SU-DHL-6 (cell line): ENCODE data around the gene NOS1.

Experiments used
- H2AFZ ChIP-seq: fragments of 200-600 bp; sonication (generic); 2 replicates; pipeline ENCODE4 v1.6.1; 2014; ENCODE audit warnings: low read depth, mild to moderate bottlenecking, moderate library complexity, mixed read lengths, antibody characterized with exemption, low read length; ENCODE audit not compliant: severe bottlenecking
- H3F3A ChIP-seq: fragments of 200-600 bp; shearing (Covaris generic); 2 replicates; pipeline ENCODE4 v1.6.0; 2016; ENCODE audit warnings: antibody characterized with exemption, mild to moderate bottlenecking; ENCODE audit not compliant: insufficient read depth
- H3K27ac ChIP-seq: fragments of 200-600 bp; sonication (generic); 2 replicates; pipeline ENCODE4 v1.5.1; 2016; ENCODE audit warnings: low read depth, mild to moderate bottlenecking, low read length, moderate library complexity, mixed read lengths
- H3K27me3 ChIP-seq: fragments of 200-600 bp; sonication (generic), shearing (Covaris generic); 2 replicates; pipeline ENCODE4 v1.6.0; 2014; ENCODE audit warnings: mild to moderate bottlenecking, low read length
- H3K36me3 ChIP-seq: fragments of 200-600 bp; sonication (generic); 2 replicates; pipeline ENCODE4 v1.6.1; 2014; ENCODE audit warnings: mild to moderate bottlenecking, low read length, mixed read lengths
- H3K4me2 ChIP-seq: fragments of 300-600, 200-600 bp; shearing (Covaris generic), sonication (generic); 2 replicates; pipeline ENCODE4 v1.6.0; 2014; ENCODE audit warnings: low read length, low read depth, mild to moderate bottlenecking; ENCODE audit not compliant: poor library complexity, severe bottlenecking
- H3K4me3 ChIP-seq: fragments of 200-600 bp; sonication (generic); 2 replicates; pipeline ENCODE4 v1.5.1; 2014; ENCODE audit warnings: antibody characterized with exemption, low read length, mild to moderate bottlenecking, mixed read lengths; ENCODE audit not compliant: insufficient read depth, poor library complexity, severe bottlenecking
- H3K79me2 ChIP-seq: fragments of 200-600 bp; sonication (generic); 2 replicates; pipeline ENCODE4 v1.6.1; 2014; ENCODE audit warnings: mild to moderate bottlenecking, low read length, moderate library complexity; ENCODE audit not compliant: insufficient read depth
- H3K9ac ChIP-seq: fragments of 200-600 bp; sonication (generic); 2 replicates; pipeline ENCODE4 v1.7.0; 2014; ENCODE audit warnings: mild to moderate bottlenecking, low read length
- H3K9me2 ChIP-seq: fragments of 200-600 bp; sonication (generic); replicated peaks from 2 replicates; pipeline ENCODE4 v1.6.1; 2014; ENCODE audit warnings: low read length; ENCODE audit not compliant: insufficient read depth
- H3K9me3 ChIP-seq: fragments of 200-600 bp; sonication (generic); 2 replicates; pipeline ENCODE4 v1.6.1; 2014; ENCODE audit warnings: low read length, mixed read lengths; ENCODE audit not compliant: insufficient read depth
- H4K20me1 ChIP-seq: fragments of 200-600 bp; sonication (generic); 2 replicates; pipeline ENCODE4 v1.6.1; 2014; ENCODE audit warnings: low read depth, mild to moderate bottlenecking, antibody characterized with exemption, low read length, moderate library complexity, mixed read lengths
- CTCF ChIP-seq: fragments of 200-600 bp; sonication (generic); IDR thresholded peaks from one replicate; pipeline ENCODE4 v1.5.1; 2017; ENCODE audit warnings: antibody characterized with exemption, mild to moderate bottlenecking, low read length, moderate library complexity; ENCODE audit not compliant: insufficient read depth, poor library complexity, severe bottlenecking
- EZH2phosphoT487 ChIP-seq: fragments of 200-600 bp; sonication (generic), shearing (Covaris generic); conservative IDR thresholded peaks from 2 replicates; pipeline ENCODE4 v1.6.1; 2018; ENCODE audit warnings: mild to moderate bottlenecking, antibody characterized with exemption, low read length, moderate library complexity, mixed read lengths

The NOS1 gene

GRCh38 chr12:117342682-117343081 is 18.7 kb downstream of the NOS1 start:
- no peak for TF ChIP-seq CTCF
- TF ChIP-seq EZH2phosphoT487, result no peak
- no peaks in the 10 kb centered on the region for H3K36me3 ChIP-seq
- no peak overlapping the region for H3K4me2 ChIP-seq
- H3K4me3 ChIP-seq, result no peak overlapping the region
- no peaks in the 10 kb centered on the region for H3K27me3 ChIP-seq
- H3K9me2 ChIP-seq, result no peaks in the 10 kb centered on the region
- H3K79me2 ChIP-seq, result no peaks in the 10 kb centered on the region
- H2AFZ ChIP-seq, result no peak overlapping the region
- no peaks in the 10 kb centered on the region for H3F3A ChIP-seq
- no peaks in the 10 kb centered on the region for H4K20me1 ChIP-seq
- H3K9ac ChIP-seq, result no peak overlapping the region
- no peaks in the 10 kb centered on the region for H3K9me3 ChIP-seq
- H3K27ac ChIP-seq, result no peak overlapping the region

GRCh38 chr12:117342247-117342646 is 19.2 kb downstream of the NOS1 start:
- Histone ChIP-seq H3K4me3 (no peak overlapping the region), H2AFZ (no peak overlapping the region), H3K27me3 (no peaks in the 10 kb centered on the region), H3F3A (no peaks in the 10 kb centered on the region), H3K36me3 (no peaks in the 10 kb centered on the region), H3K9me2 (no peaks in the 10 kb centered on the region), H3K79me2 (no peaks in the 10 kb centered on the region), H3K9ac (no peak overlapping the region), H3K27ac (no peak overlapping the region), H4K20me1 (no peaks in the 10 kb centered on the region), H3K4me2 (no peak overlapping the region), H3K9me3 (no peaks in the 10 kb centered on the region)
- TF ChIP-seq EZH2phosphoT487, result no peak
- no peak for TF ChIP-seq CTCF

- H3K4me3 ChIP-seq, result no peak overlapping the region
- H3F3A ChIP-seq, result no peaks in the 10 kb centered on the region
- no peak overlapping the region for H3K9ac ChIP-seq
- H3K79me2 ChIP-seq, result no peaks in the 10 kb centered on the region
- no peak overlapping the region for H2AFZ ChIP-seq
- no peaks in the 10 kb centered on the region for H4K20me1 ChIP-seq
- no peak overlapping the region for H3K4me2 ChIP-seq
- H3K36me3 ChIP-seq, result no peaks in the 10 kb centered on the region
- H3K27me3 ChIP-seq, result no peaks in the 10 kb centered on the region
- H3K9me3 ChIP-seq, result no peaks in the 10 kb centered on the region
- no peak overlapping the region for H3K27ac ChIP-seq
- TF ChIP-seq EZH2phosphoT487 (no peak), CTCF (no peak)
- H3K9me2 ChIP-seq, result no peaks in the 10 kb centered on the region
Observed at GRCh38 chr12:117339104-117339503, 22.3 kb downstream of the NOS1 start.
